Fibroblast of villous mesenchyme (primary cell): ENCODE data around the gene LGALS8. TPM values are rescaled to one million over a fixed set of nuclear protein-coding genes. Genes with fewer than 3 reads are reported as not detected.
A peak's percentile ranks its signal among the peaks of the same experiment; 100 is the strongest.

Experiments used
- DNase-seq: peaks from one replicate; pipeline ENCODE4 v3.0.0-alpha.2; 2010; ENCODE audit warnings: low read depth
- H3K4me3 ChIP-seq: 2 replicates; pipeline ENCODE4 v1.5.1; 2011; ENCODE audit warnings: low read depth, mild to moderate bottlenecking, low read length
- CTCF ChIP-seq: IDR thresholded peaks from 2 replicates; pipeline ENCODE4 v1.5.1; 2012; ENCODE audit warnings: low read depth, mild to moderate bottlenecking, low read length; ENCODE audit not compliant: insufficient read depth
- total RNA-seq: library from RNA; depleted of rRNA; stranded (reverse); fragments of >200 nt; gene quantifications from 2 replicates; pipeline ENCODE4 v1.2.3, GENCODE V29; 2012

Gene LGALS8
- total RNA-seq, 1 donor: 47.1 TPM

GRCh38 chr1:236509647-236510401 is 14.0 kb upstream of the LGALS8 start:
- H3K4me3 ChIP-seq: no peak overlapping the region
- TF ChIP-seq CTCF: no peak
- DNase-seq: no peak

GRCh38 chr1:236511735-236512418 is 11.9 kb upstream of the LGALS8 start:
- no peak for TF ChIP-seq CTCF
- no peak for DNase-seq
- H3K4me3 ChIP-seq: no peak overlapping the region

GRCh38 chr1:236514703-236515442 is 8.9 kb upstream of the LGALS8 start:
- no peak for DNase-seq

GRCh38 chr1:236515443-236515958 is 8.3 kb upstream of the LGALS8 start:
- no peak for DNase-seq
- H3K4me3 ChIP-seq: no peak overlapping the region
- TF ChIP-seq CTCF: no peak

More at GRCh38 chr1:236514703-236515442, 8.9 kb upstream of the LGALS8 start:
- TF ChIP-seq CTCF: no peak
- H3K4me3 ChIP-seq: no peak overlapping the region

- H3K4me3 ChIP-seq: no peak overlapping the region
- DNase-seq: peak; percentile 79
- TF ChIP-seq CTCF: no peak
Observed at GRCh38 chr1:236516929-236517704, 6.7 kb upstream of the LGALS8 start.

GRCh38 chr1:236518322-236518721 is 5.5 kb upstream of the LGALS8 start:
- DNase-seq: no peak
- no peak for TF ChIP-seq CTCF

More at GRCh38 chr1:236518322-236518721, 5.5 kb upstream of the LGALS8 start:
- H3K4me3 ChIP-seq: no peak overlapping the region
